HK-2 (cell line): ENCODE measurements around the gene WDR43.
A peak's percentile ranks its signal among the peaks of the same experiment; 100 is the strongest.

ENCODE experiments used
- DNase-seq: peaks from one replicate; pipeline ENCODE4 v3.0.0-alpha.2; 2018; ENCODE audit not compliant: unreplicated experiment

Gene WDR43, protein sequence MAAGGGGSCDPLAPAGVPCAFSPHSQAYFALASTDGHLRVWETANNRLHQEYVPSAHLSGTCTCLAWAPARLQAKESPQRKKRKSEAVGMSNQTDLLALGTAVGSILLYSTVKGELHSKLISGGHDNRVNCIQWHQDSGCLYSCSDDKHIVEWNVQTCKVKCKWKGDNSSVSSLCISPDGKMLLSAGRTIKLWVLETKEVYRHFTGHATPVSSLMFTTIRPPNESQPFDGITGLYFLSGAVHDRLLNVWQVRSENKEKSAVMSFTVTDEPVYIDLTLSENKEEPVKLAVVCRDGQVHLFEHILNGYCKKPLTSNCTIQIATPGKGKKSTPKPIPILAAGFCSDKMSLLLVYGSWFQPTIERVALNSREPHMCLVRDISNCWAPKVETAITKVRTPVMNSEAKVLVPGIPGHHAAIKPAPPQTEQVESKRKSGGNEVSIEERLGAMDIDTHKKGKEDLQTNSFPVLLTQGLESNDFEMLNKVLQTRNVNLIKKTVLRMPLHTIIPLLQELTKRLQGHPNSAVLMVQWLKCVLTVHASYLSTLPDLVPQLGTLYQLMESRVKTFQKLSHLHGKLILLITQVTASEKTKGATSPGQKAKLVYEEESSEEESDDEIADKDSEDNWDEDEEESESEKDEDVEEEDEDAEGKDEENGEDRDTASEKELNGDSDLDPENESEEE

DNA sequence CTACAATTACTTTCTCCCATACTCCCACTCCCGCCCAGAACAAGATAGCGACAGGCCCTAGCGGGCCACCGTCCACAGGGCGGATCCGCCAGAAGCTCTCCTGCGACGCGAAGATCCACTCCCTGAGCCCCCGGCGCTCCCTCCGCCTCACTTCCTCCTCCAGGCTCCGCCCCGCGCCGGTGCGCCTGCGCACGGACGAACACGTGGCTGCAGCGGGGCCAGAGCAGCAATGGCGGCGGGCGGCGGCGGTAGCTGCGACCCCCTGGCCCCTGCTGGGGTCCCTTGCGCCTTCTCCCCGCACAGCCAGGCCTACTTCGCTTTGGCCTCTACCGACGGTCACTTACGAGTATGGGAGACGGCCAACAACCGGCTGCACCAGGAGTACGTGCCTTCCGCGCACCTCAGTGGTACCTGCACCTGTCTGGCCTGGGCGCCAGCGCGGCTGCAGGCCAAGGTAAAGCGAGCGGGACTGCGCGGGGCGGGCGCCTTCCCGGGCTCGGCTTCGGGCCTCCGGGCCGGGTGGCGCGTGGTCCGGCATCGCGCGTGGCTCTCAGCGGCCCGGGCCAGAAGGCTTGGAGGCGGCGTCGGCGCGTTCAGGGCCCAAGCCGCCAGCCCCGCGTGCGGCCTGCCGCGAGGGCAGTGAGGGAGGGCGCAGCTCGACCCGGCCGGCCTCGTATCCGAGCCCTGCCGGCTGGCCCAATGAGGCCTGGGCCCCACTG lies at the start of gene WDR43:
WDR43 (plus strand) TSS at position 198 of the 719 bp plus-strand sequence; CDS start at position 230, 32 bp downstream.
- peak; percentile 98 for DNase-seq

DNA sequence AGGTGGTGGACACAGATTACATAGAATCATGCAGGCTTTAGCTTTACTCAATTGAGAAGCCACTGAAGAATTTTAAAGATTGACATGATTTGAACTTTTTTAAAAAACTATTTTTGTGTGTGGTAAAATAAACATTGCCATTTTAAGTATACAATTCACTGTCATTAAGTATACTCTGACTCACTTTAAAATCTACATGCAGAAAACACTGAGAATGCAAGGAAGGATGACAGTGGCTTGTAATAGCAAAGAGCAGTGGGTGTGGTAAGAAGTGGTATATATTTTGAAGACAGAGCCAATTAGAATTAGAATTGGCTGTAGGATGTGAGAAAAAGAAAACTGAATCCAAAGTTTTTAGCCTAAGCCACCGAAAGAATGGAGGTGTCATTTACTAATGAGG lies 39.3 kb upstream of the WDR43 start:
- no peak for DNase-seq

DNA sequence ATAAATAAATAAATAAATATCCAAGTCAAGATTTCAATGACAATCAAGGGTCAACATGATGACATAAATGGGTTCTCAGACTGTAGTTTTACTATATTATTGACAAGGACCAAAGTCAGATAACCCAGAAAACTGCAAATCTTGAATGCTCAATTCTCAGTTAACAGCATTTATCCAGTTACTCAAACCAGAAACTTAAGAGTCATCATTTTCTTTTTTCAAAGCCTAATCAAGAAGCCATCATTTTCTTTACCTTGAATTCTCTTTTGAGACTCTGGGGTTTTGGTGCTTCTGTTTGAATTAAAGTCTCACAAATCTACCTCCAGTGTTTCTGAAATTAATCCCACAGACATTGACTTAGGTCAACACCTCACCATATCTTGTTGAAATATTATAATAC lies 38.5 kb upstream of the WDR43 start:
- DNase-seq, result no peak

DNA sequence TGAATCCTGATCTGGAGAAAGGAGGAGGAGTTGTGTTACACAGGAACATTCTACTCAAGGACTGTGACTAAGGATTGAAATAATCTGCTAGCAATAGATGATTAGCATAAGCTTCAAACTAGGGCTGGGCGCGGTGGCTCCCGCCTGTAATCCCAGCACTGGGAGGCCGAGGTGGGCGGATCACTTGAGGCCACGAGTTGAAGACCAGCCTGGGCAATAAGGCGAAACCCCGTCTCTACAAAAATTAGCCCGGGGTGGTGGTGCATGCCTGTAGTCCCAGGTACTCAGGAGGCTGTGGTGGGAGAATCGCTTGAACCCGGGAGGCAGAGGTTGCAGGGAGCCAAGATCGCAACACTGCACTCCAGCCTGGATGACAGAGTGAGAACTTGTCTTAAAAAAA lies 25.9 kb upstream of the WDR43 start:
- DNase-seq, result no peak

DNA sequence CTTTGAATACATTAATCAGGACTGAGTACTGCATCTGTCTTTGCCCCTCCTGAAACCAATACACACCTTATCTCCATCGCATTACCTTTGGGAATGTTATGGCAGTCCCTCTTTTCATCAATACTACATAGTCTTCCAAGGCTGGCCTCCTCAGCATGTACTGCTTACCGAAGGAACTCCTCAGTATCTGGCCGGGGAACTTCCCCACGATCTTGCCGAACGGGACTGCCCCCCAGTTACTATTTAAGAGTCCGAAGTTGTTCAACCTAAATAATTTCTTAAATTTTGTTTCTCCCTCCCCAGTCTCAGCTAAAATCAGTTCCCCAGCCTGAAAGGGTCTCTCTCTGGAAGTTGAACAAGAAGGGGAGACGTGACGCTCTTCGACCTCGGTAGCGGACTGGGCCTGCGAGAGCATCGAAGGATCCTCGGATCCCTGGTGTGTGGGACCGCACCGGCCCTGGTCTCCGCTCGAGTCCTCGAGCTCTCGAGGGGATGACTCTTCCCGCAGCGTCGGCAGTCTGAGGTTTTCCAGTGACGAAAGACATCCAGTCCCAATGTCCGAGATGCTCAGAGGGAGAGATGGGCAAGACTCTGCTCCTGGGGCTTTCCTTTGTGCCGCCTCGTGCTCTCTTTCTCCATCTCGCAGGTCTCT lies 24.8 kb upstream of the WDR43 start:
- DNase-seq, result no peak

DNA sequence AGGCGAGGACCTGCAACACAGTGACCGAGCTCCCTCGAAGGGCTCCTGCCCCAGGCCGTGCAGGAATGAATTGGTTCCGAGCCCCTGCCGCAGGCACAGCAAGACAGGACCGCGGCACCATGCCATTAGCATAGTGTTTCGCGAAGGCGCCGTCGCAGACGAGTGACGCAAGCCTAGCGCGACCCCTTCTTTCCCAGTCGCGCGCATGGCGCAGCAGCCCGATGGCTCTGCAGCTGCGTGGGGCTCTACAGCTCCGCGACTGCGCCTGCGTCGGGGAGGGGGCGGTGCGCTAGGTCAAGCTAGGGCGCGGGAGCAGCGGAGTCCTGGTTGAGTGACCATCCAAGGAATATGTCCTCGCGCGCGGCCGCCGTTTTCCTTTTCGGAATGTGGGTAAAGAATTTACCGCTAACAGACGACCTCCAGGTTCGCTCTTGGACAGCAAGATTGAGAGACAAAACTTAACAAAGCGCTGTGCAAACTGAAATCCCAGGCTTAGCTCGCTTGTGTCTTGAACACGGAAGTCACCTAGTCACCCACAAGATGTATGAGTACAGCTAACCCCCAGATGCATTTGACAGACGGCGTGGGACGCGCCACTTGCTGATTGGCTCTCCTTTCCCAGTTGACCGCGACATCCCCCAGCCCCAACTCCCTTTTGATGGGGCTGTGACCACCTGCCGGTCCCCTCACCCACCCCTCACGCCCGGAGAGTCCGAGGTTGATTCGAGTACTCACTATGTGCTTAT lies 24.1 kb upstream of the WDR43 start, which contains the start of gene TRMT61B:
TRMT61B (minus strand) TSS at position 164 of the 746 bp plus-strand sequence; CDS start at position 132, 32 bp downstream.
- peak; percentile 95 for DNase-seq

DNA sequence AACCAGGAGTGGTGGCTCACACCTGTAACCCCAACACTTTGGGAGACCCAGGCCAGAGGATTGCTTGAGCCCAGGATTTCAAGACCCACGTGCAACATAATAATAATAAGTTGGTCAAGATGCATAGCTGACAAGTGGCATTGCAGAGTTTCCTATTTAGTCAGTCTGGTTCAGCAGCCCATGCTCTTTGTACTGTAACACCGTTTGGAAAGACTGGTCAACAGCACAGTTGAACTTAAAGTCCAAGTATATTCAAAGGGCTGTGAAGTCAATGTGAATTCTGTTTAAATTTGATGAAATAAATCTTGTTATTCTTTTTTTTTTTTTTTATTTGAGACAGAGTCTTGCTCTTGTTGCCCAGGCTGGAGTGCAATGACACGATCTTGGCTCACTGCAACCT lies 22.8 kb upstream of the WDR43 start:
- no peak for DNase-seq

DNA sequence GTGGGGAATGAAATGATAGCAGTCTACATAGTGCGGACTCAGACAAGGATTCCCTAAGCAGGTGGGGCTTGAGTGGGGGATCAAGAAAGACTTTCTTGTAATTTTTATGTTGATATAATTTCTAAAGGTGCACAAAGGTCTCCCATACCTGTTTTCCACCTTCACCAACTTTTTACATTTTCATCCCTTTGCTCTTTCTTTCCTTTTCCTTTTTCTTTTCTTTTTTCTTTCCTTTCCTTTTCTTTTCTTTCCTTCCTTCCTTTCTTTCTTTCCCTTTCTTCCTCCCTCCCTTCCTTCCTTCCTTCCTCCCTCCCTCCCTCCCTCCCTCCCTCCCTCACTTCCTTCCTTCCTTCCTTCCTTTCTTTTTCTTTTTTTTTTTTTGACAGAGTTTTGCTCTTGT lies 14.3 kb upstream of the WDR43 start:
- DNase-seq, result no peak

DNA sequence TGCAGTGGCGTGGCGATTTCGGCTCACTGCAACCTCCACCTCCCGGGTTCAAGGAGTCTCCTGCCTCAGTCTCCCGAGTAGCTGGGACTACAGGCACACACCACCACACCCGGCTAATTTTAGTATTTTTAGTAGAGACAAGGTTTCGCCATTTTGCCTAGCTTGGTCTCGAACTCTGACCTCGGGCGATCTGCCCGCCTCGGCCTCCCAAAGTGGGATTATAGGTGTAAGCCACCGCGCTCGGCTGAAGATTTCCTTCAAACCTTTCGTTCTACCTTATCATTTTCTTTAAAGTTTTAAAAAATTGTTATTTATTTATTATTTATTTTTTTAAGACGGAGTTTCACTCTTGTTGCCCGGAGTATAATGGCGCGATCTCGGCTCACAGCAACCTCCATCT lies 979 bp upstream of the WDR43 start:
- DNase-seq, result no peak

DNA sequence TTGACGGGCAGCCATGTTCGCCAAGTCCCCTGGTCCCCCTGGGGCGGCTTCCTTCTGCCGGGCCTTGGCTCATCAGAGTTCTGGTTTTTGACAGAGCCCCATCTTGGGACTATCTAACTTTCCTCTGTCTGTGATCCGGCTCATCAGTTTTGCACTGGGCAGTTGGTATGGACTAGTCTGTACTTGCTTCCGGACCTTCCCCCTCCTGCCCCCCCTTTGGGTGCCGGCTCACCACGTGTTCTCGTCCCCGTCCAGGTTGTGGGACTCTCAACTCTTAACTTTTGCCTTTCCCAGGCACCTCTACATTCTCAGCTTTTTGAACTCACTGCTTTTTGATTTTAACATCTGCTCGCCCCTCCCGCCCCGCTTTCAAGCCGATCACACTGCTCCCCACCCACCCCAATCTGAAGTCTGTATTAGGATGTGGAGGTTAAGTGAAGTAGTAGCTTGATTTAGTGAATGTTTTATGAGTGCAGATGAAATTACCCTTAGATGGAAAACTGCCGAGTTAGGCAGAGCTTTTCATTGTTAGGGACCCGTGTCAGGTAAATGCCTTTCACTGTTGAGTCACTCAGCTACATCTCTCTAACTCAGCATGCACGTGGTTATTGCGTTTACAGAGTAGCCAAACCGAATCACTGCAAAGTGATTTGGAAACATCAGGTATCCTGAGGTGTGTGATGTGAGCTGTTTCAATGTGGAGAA lies 874 bp downstream of the WDR43 start:
- peak; percentile 58 for DNase-seq

DNA sequence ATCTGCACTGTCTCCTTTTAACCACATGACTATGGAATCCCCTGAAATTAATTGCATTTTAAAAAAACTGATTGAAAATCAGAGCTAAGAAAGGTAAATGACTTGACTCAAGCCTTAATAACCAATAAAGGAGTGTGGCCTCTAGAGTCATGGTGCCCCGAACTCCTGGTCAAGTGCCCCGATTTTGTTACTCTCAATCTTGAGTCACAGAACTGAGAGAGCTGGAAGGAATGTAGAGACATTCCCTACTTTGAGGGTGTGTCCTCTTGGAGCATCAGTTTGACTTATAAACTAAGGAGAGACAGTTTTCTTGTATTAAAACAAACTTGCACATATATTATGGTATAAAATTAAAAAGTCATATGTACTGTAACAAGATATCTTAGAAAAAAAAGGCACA lies 2.4 kb downstream of the WDR43 start:
- no peak for DNase-seq

DNA sequence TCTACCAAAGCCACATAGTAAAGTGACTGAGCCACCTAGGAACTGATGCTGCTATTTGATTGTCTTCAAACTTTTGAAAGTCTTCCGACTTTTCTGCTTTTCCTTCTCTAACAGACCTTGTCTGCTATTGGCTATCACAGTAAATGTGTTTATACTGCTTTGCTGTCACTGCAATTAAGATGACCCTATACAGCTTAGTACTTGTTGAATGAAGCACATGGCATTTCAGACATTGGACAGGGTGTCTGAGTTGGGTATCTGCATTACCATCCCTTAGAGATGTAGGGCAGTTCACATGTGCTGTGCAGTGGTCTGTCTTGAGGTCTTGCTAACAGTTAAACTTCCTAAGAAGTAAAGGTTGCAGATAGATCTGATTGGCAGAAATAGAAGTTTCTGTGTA lies 3.6 kb downstream of the WDR43 start:
- no peak for DNase-seq

DNA sequence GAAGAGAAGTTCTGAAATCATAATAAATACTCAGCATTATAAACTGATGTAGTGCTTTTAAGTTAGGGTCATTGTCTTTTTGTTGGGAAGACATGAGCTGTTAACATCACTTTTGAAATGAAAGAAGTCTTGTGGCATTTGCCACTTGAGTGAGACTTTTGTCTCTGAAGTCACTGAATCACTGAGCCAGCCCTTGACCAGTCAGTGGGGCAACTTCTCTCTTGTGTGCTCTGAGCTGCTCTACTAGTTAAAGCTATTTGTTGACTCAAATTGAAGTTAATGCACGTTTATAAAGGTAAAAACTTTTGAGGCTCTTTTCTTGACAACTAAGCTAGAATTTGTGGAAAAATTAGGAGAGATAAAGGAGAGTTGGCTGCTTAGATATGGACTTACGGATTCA lies 6.7 kb downstream of the WDR43 start:
- DNase-seq, result no peak

DNA sequence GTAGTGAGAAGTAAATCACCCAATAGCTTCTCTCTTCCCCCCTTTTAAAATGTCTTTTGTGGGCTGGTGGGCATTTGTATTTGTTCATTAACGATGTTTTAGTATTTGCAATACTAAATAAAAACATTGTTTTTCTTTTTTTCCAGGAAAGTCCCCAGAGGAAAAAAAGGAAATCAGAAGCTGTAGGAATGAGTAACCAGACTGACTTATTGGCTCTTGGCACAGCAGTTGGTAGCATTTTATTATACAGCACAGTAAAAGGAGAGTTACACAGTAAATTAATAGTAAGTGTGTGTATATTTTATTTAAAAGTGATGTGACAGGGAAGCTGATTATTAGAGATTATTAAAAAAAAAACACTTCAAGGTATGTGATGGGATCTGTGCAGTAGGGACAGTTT lies 7.4 kb downstream of the WDR43 start:
- DNase-seq, result no peak

DNA sequence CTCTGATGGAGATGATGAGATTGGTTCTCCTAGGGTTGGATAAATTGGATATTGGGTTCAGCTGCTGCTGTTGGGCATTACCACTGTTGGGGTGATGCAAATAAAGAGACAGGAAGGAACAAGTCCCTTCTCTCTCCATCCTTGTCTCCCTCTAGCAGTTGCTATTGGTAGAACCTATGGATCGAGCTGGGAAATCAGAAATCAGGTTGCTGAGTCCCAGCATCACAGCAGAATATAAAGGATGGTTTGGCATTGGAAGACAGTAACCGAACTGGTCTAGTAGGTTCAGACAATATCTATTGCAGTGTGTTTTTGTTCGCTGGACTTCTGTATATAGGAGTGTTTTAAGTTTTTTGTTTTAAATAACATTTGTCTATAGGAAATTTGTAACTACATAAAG lies 8.1 kb downstream of the WDR43 start:
- no peak for DNase-seq

DNA sequence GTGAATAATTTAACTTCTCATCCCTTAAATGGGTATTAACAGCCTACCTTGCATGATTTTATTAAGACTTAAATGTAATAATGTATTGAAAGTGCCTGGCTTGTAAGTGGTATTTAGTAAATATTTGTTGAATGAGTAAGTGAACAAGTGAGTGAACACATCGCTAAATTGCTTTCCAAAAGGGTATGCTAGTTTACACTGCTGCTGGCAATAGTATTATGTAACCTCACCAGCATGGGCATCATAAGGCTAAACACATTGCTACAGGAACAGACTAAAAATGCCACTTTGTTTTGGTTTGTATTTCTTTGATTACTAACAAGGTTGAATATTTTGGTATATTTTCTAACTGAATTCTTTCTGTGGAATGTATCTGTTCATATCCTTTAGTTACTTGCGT lies 9.8 kb downstream of the WDR43 start:
- no peak for DNase-seq

DNA sequence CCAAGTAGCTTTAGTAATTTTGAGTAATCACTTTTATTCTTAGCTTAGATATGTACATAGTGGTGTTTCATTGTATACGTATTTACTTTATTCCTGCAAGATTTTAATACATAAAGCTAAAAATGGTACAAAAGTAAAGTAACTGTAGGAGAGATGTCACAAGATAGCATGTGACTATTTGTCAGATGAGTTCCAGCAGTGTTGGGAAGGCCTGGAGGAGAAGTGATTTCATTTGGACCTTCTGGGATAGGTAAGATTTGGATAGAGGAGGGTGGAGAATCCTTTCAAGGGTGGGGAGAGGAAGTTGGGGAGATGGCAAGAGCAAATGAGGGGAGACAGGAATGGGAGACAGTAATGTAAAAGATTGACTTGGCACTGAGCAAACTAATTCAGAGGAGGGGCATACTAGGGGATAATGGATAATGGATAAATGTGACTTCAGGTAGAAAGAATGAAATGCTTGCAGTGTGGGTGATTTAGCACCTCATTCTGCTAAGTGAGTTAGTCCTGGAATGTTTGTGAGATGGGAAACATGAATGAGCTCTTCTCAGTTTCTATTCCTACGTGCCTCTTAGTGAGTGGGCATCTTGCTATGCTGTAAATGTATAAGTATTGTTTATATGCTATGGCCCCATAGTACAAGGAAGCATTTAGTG lies 10.5 kb downstream of the WDR43 start:
- DNase-seq, result peak; percentile 38

DNA sequence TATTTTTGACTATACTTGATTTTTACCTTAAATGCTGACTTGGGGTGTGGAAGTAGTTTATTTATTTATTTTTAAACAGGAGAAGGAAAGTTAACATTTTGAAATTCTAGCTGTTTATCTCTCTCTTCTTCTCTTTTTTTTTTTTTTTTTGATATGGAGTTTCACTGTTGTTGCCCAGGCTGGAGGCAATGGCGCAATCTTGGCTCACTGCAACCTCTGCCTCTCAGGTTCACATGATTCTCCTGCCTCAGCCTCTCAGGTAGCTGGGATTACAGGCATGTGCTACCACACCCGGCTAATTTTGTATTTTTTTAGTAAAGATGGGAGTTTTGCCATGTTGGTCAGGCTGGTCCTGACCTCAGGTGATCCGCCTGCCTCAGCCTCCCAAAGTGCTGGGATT lies 11.1 kb downstream of the WDR43 start:
- no peak for DNase-seq

DNA sequence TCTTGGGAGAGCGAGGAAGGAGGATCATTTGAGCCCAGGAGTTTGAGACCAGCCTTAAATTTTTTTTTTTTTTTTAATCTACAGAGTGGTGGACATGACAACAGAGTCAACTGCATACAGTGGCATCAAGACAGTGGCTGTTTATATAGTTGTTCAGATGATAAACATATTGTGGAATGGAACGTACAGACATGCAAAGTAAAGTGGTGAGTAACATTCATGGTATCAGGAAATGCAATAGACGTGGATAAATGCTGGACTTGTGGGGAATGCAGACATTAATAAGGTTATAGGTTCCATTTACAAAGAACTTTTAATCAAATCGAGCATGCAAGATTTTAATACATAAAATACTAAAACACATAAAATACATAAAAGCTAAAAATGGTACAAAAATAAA lies 11.9 kb downstream of the WDR43 start:
- no peak for DNase-seq

DNA sequence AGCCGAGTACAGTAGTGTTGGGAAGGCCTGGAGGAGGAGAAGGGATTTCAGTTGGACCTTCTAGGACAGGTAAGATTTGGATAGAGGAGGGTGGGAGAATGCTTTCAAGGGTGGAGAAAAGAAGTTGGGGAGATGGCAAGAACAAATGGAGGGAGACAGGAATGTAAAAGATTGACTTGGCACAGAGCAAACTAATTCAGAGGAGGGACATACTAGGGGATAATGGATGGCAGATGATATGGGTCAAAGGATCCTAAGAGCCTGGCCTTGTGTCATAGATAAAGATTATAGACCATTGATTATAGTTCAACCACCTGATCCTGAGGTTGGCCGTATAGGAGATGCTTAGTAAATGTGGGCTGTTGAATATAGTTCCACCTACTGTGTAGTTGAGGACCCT lies 12.4 kb downstream of the WDR43 start:
- no peak for DNase-seq
